ENCODE measurements around the gene NEURL1. TPM values are rescaled to one million over a fixed set of nuclear protein-coding genes. Genes with fewer than 3 reads are reported as not detected.

The NEURL1 gene
- total RNA-seq, 6 experiments from 2014 or later, result 0.06 to 0.46 (median 0.27) TPM

DNA sequence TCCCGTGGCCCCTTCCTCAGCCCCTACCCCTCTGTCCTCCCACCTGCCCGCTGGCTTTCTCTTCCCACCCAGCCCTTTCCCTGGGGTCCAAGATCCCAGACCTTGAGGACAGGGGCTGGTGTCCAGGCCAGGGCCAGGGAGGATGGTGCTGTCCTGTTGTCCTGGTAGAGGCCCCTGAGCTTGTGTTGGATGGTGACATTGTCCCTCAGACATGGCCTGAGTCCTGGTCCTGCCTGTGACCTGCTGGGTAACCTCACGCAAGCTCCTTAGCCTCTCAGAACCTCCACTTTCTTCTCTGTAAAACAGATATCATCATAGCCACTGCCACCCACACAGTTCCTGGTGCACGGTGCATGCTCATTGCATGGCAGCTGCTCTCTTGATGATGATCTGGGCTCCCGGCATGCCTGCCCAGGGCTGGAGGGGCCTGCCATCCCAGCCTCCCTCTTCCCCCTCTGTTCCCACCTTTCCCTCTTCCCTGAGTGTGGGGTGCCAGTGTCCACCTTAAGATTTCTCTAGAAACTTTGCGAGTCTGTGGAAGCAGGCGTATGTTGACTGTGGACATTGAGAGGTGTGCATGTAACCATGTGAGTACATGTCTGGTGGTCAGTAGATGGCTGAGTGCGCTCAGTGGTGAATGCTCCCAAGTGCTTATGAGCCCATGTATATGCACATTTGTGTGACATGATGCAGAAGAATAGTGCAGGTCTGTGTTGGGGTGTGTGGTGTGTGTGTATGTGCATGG is 60.4 kb downstream of the NEURL1 start:
- Mint-ChIP-seq H3K27me3 (ENCODE audit: insufficient read depth) (peaks cover 52% of the 10 kb centered on the region), H3K9me3 (no peaks in the 10 kb centered on the region), H3K4me3 (no peak overlapping the region), H3K27ac (no peak overlapping the region), H3K4me1 (ENCODE audit: low read depth) (peaks cover 6% of the 10 kb centered on the region; the same call in 1 of the 2 replicates), H3K36me3 (ENCODE audit: low read depth) (no peaks in the 10 kb centered on the region)
- no peak for DNase-seq
- TF ChIP-seq, protein P1, sequence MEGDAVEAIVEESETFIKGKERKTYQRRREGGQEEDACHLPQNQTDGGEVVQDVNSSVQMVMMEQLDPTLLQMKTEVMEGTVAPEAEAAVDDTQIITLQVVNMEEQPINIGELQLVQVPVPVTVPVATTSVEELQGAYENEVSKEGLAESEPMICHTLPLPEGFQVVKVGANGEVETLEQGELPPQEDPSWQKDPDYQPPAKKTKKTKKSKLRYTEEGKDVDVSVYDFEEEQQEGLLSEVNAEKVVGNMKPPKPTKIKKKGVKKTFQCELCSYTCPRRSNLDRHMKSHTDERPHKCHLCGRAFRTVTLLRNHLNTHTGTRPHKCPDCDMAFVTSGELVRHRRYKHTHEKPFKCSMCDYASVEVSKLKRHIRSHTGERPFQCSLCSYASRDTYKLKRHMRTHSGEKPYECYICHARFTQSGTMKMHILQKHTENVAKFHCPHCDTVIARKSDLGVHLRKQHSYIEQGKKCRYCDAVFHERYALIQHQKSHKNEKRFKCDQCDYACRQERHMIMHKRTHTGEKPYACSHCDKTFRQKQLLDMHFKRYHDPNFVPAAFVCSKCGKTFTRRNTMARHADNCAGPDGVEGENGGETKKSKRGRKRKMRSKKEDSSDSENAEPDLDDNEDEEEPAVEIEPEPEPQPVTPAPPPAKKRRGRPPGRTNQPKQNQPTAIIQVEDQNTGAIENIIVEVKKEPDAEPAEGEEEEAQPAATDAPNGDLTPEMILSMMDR (IDR thresholded peaks at IDR 0.05), result no peak

GRCh38 chr10:103554488-103555324 is 61.2 kb downstream of the NEURL1 start:
- Mint-ChIP-seq H3K36me3 (ENCODE audit: low read depth) (no peaks in the 10 kb centered on the region), H3K9me3 (no peaks in the 10 kb centered on the region), H3K4me1 (ENCODE audit: low read depth) (peaks cover 6% of the 10 kb centered on the region; the same call in 1 of the 2 replicates), H3K27me3 (ENCODE audit: insufficient read depth) (peaks cover 45% of the 10 kb centered on the region), H3K4me3 (peak overlapping the region; percentile 78), H3K27ac (no peak overlapping the region)
- TF ChIP-seq, protein P1 (IDR thresholded peaks at IDR 0.05), result no peak
- peak; percentile 54 for DNase-seq

- Mint-ChIP-seq H3K9me3 (no peaks in the 10 kb centered on the region), H3K27me3 (ENCODE audit: insufficient read depth) (peaks cover 43% of the 10 kb centered on the region), H3K4me3 (peak overlapping the region; percentile 54), H3K27ac (no peak overlapping the region), H3K4me1 (ENCODE audit: low read depth) (peaks cover 6% of the 10 kb centered on the region; the same call in 1 of the 2 replicates), H3K36me3 (ENCODE audit: low read depth) (no peaks in the 10 kb centered on the region)
- TF ChIP-seq, protein P1 (IDR thresholded peaks at IDR 0.05), result 0 out of 2 replicates have a peak, but pooled peaks have one; percentile 20
- no peak for DNase-seq
These were observed 61.8 kb downstream of the NEURL1 start for GRCh38 chr10:103555325-103555649.

GRCh38 chr10:103555712-103556111 is 62.2 kb downstream of the NEURL1 start:
- Mint-ChIP-seq H3K4me3 (peak overlapping the region; percentile 54; the same call in 1 of the 2 replicates), H3K27ac (no peak overlapping the region), H3K27me3 (ENCODE audit: insufficient read depth) (peaks cover 42% of the 10 kb centered on the region), H3K9me3 (no peaks in the 10 kb centered on the region), H3K4me1 (ENCODE audit: low read depth) (peaks cover 6% of the 10 kb centered on the region; the same call in 1 of the 2 replicates), H3K36me3 (ENCODE audit: low read depth) (no peaks in the 10 kb centered on the region)
- TF ChIP-seq, protein P1 (IDR thresholded peaks at IDR 0.05), result no peak; the same call in 1 of the 2 replicates
- DNase-seq, result no peak

GRCh38 chr10:103556383-103557007 is 63.0 kb downstream of the NEURL1 start:
- Mint-ChIP-seq H3K4me1 (ENCODE audit: low read depth) (peaks cover 6% of the 10 kb centered on the region; the same call in 1 of the 2 replicates), H3K36me3 (ENCODE audit: low read depth) (no peaks in the 10 kb centered on the region), H3K27ac (no peak overlapping the region), H3K27me3 (ENCODE audit: insufficient read depth) (peaks cover 42% of the 10 kb centered on the region), H3K4me3 (no peak overlapping the region), H3K9me3 (no peaks in the 10 kb centered on the region)
- no peak for DNase-seq
- TF ChIP-seq, protein P1 (IDR thresholded peaks at IDR 0.05), result no peak
